Stimulated activated CD4-positive, alpha-beta T cell treated with anti-CD3 and anti-CD28 coated beads, Interleukin-1b, Interleukin-23, amount 100 ng/mL, for 24 hours (primary cell): ENCODE measurements around the gene UNC79.

Source experiments
- DNase-seq, 4 experiments: peaks; one replicate each; pipeline ENCODE4 v3.0.0-alpha.2; 2020; ENCODE audit warnings: low read depth in 4 of 4, low spot score in 1 of 4

UNC79 gene

DNA sequence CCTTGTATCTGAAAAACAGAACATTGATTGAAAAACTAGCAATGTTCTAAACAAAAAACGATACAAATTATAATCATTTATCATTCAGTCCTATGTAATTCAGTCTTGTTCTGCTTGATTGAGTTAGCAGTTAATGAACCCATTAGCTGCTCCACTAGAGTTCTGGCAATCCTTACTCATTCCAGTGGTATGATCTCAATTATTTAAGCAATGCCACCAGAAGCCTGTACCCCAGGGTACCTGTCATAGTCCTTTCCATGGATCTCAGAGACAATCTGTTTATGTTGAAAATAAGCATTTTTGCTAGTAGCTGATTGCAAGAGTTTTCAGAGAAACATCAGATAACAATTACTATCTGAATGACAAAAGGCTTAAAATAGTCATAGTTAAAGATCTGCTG lies 115.9 kb downstream of the UNC79 start:
- DNase-seq = no peak

DNA sequence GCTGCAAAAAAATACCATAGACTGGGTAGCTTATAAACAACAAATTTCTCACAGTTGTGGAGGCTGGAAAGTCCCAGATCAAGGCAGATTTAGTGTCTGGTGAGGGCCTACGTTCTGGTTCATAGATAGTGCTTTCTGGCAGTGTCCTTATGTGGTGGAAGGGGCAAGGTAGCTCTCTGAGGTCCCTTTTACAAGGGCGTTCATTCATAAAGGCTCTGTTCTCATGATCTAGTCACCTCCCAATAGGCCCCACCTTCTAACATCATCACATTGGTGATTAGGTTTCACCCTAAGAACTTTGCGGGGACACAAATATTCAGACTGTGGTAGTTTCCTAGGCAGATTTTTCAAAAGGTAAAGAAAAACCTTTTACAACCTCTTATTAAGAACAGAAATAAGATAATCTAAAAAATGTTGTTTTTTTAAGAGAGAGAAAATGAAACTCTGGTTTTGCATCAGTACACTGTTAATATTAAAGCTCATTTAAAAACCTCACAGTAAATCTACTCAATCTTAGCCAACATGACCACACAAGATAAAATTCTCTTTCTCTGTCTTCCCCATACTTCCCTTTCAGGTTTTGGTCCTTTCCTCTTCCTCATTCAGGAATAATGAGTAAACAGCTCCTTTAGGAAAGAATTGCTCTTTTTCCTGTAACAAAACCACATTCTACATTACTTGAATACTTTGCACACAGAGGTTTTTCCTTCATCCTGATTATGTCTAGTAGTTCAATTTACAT lies 117.5 kb downstream of the UNC79 start:
- DNase-seq = no peak

DNA sequence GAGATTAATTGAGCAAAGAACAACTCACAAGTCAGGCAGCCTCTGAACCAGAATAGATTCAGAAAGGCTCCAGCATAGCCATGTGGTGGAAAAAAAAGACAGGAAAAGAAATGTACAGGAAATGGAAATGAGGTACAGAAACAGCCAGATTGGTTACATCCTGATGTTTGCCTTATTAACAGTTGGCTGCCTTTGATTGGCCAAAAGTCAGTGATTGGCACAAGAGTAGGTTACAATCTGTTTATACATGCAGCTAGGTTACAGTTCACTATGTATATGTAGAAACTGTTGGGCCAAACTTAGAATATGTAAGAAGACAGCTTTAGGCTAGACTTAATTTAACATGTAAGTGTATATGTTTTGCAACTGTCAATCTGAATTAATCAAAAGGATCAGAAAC lies 118.9 kb downstream of the UNC79 start:
- no peak for DNase-seq

DNA sequence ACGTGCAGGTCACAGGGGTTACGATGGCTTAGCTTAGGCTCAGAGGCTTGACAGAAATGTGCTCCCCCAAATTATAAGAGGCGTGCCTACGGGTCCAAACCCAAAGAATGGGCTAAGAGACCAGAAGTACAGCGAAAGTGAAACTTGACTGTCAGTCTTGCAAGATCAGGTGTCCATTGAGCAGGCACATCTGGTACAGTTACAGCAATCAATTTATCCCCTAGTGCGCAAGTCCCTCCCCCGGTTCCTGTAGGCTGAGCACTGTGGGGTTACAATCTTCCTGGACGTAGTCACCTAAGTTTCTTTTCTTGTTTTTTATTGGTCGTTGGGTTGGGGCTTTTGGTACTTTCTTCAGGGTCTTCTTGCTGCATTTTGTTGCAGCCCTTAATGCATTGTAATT lies 134.2 kb downstream of the UNC79 start:
- no peak for DNase-seq

DNA sequence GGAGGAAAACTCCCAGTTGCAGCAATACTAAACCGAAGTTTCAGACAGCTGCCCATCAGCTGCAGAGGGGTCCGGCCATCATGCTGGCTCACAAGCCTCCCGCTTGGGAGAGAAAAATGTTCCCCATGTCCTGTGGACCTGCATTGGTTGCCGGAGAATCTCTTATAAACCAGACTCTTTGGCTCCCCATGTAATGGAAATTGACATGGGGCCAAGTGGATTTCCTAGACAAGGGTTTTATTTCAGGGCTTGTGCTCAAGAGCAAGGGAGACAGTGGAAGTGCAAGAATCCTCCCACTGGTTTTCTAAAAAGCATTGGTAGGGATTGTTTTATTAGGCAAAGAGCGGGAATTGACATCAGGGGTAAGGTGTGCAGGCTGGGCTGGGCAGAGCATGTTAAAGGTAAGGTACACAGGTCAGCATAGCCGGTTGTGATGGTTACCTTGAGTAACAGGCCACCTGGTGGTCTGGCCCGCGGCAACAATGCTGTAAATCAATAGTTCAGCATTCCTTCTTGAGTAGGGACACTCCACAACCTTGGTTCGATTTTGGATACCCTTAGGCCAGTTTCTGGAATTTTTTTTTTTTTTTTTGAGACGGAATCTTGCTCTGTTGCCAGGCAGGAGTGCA lies 135.4 kb downstream of the UNC79 start:
- DNase-seq = no peak

DNA sequence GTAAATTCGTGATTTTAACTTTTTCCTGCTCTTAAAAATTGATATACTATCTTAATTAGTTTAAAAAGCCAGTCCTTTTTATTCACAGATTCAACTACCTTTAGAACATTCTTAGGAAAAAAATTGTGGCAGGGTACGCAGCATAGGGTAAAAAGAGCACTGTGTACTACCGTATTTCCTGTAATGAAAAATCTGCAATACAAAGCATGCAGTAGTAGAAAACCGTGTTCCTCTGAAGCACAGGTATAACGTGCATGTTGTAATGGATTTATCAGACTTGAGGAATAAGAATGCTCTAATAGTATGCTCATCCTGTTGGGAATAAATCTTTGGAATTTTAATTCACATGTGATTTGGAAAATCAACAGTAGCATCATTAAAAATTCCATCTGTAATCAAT lies 140.5 kb downstream of the UNC79 start:
- no peak for DNase-seq

DNA sequence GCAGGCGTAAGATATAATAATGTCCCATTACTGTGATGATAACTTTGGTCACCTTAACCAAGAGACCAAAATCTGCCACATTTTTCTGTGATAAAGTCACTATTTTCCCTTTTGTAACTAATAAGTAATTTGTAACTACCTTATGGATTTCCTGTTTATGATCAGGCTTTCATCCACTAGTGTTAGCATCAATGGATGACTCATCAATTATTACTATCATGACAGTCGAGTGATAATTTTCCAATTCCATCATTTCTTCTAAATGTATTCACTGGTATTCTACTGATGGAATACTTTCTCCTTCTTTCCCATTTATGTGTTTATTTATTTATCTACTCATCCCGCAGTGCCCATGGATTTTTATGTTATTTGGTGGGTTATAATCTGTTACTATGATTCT lies 148.4 kb downstream of the UNC79 start:
- no peak for DNase-seq

DNA sequence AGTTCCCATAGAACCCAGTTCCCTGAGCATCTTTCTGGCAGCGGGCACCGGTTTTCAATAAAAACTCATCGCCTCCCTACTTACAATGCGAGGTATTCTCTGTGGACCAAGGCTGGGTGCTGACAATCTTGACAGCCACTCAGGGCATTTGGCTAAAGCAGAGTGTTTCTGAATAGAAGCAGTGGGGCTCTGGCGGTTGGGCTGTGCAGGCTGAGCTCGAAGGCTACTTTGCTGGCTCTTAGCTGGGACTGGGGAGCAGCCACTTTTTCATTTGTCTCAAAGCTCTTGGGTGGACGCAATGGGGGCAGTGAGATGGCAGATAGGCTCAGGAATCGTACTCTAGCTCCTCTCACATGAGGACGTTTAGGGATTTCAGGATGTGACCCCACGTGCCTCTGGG lies 151.8 kb downstream of the UNC79 start:
- no peak for DNase-seq

DNA sequence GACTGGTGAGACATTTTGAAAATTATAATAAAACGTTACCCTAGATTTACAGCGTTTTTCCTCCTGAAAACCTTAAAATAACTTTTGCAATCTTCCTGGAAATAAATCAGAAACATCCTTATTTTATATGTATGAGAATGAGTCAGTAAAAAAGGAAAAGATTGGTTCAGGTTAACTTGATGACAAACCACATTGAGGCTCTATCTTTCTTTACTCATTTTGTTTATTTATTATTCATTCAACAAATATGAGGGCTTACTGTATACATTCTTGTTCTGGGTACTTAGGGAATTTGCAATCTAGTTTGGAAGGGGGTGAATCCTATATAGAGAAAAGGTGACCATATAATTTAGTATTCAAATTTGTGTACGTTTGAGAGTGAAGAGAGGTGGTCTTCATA lies 156.6 kb downstream of the UNC79 start:
- DNase-seq = no peak

DNA sequence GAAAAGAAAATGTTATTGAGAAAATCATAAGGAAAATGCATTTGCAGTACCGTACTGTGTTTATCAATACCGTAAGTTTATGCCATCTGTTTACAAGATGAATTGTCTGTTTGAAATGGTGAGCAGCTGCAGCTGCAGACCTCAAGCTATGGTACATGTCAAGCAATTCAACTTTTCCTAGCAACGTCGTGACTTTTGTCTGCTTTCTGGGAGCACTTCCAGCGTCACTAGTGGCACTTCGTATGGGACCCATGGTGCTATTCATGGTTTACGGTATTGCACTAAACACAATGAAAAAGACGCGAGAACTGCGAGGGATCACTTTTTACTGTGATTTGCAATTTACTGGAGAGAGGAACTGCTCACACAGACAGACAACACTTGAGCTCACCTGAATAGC lies 160.8 kb downstream of the UNC79 start:
- DNase-seq = no peak

DNA sequence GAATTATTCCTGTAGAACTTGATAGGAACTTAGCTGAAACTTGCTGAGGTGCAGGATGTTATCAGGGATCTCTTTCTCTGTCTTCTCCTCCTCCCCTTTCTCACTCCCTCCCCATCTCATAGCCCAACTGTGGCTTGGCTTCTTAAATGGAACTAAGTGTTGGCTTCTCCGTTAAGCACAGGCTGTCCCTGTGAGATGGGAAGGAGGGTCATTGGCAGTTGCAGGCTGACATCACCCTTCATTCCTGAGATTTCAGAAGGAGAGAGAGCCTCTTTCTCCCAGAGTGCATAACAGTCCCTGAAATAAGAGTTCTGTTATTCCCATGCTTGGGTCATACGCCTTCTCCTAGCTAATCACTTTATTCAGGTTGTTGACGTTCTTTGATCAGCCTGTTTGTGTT lies 162.0 kb downstream of the UNC79 start:
- no peak for DNase-seq

DNA sequence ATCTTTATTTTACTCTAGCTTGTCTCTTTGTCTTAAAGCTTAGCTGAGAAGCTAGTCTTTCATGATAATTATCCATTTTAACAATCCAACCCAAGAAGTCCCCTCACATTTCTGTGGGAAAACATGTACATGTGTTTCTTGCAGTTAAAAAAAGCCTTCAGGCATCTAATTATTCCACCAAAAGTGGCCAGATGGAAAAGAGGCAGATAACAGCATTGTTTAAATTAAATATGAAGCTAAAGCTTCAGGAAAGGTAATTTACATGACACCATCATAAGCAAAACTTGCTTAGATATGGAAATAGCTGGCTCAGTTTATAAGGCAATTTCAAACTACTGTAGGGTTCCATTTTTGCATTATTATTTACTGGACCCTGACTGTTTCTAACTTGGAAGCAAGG lies 175.4 kb downstream of the UNC79 start:
- DNase-seq = no peak

DNA sequence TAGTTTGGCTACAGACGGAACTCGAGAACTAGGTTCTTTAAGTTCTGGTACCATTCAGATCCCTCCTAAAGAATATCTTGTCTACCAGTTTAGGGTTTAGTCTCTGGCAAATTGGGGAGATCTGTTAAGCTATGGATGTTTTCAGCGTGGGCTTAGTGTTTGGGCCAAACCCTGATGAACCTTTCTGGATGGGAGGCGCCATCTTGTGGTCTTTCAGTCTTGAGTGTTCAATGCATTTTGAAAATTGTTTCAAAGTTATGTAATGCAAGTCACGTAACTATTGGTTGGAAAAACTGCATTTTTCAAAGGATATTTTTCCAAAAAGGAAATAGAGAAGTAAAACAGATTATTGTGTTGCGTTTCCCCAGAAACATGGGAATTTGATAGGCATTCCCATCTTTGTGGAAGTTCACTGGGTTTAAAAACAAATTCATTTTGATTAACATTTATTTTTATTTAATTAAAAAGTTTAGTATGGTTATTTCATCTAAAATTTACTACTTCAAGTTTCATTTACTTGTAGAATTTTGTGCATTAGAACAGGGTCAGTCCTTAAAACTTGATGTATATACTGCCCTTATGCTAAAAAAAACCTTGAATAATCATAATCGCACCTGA lies 188.5 kb downstream of the UNC79 start:
- peak in 1 of 4 experiments; percentile 1 for DNase-seq

DNA sequence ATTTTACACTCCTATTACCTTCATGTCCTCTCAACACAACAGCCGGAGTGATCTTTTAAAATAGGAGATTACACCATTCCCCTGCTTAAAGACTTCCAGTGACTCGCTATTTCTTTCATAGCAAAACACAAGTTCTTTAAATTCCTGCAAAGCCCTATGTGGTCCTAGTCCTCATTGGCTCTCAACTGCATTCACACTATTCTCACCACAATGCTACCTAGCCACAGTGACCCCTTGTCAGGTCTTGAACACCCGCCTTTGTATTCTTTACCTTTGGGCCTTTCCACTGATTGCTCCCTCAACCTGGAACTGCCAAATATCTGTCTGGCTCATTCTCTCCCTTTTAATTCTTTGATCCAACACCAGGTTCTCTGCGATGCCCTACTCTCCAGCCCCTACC lies 197.3 kb downstream of the UNC79 start:
- DNase-seq = no peak

DNA sequence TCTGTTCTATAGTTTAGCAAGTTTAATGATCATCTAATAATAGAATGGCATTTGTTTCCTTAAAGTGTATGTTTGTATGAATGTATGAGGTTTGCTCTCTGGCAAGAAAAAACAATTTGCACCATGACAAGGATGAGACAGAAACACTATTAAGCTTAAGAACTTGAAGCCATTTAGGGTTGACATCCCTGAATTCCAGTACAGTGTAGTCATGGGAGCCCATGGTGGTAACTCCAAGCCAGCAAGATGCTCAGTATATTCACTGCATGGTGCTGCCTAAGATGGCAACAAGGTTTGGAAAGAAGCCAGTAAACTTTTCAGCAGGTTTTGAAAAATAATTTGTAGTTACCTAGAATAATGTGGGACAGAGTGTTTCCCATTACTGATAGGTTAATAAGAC lies 198.9 kb downstream of the UNC79 start:
- DNase-seq = no peak

DNA sequence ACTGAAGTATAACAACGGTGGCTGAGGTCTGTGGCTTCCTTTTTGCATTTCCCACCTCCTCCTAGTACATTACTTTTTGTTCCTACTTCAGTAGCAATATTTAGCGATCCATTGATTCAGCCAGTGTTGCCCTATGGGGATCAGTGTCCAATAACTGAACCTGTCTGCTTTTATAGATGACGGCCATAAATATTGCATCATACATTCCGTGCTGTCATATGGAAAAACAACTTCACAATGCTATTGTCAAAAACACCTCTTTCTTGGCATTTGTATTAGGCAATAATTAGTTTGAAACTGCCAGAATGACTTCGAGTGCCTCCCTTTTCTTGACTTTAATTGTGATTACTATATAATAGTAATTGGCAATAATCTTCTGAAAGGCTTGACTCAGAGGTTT lies 208.1 kb downstream of the UNC79 start:
- DNase-seq = no peak

DNA sequence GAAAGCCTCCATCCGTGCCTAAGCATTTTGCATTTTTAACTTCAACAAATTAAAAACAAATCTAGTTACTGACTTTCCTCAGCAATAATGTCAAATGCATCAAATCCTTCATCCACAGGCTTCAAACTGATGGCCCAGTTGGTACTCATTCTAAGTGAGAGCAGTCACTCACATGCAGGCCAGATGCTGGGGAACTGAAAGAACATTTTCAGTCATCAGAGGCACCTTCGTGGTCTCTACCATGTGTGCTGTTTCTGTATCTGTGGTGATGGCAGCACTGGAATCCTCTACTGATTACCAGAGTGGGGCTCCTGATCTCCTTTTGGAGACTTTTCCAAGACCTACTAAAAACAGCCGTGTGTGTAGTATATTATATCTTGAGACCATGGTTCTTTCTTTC lies 212.4 kb downstream of the UNC79 start:
- no peak for DNase-seq

DNA sequence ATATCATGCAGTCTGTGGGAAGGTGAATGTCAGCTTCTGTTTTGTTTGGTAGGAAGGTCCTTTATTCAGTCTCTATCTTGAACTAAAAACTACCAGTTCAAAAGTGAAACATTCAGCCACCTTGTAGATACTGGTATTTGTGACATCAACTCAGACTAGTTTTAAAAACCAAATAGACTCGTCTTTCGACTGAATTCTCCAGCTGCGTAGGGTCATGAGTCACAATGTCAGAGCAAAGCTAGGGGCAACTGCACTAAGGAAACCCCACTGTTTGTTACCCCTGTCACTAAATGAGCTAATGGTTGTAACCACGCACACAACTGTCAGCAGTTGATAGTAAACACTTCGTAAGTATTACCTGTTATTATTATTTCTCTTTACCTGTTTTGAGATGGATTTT lies 212.9 kb downstream of the UNC79 start:
- DNase-seq = no peak

DNA sequence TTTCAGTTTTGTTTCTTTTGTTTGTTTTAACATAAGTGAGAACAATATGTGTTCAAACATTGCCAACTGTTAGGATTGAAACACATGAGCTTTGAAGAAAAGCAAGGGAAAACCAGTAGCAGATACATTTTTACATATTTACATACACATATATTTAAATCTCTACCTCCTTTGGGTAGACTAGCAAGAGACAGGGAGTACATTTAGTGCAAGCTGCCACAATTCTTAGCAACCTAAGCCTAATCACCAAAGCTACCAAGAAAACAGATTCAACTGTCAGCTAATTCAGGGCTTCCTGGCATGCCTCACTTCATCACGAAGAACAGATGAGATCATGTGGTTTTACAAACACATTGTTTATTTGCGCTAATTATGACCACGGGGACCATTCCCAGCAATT lies 214.5 kb downstream of the UNC79 start:
- no peak for DNase-seq

DNA sequence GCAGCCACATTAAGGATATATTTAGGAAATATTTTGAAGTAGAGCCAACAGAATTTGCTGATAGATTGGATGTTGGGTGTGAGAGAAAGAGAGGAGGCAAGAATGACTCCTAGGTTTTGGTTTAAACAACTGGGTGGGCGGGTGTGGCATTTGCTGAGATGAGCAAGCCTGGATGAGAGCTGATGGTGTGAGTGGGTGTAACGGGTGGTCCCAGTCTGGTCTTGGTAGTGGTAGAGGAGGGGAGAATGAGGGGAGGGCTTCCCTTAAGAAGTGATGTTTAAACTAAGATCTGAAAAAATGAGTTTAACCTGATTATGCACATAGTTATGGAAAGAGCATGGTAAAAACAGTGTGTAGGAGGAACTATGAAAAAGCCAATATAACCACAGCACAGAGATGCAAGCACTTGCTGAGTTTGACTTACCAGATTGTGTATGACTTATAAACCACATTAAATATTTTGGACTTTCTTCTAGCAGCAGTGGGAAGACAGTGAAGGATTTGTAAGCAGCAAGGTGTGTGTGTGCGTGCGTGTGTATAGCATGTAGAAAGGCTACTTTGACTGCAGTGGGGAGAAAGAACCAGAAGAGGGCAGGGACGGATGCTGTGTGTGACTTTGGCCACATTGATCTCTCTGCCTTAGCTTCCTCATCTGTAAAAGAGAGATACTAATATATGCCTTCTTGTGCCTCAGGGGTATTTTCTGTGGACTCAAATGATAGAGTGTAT lies 217.9 kb downstream of the UNC79 start:
- peak in 1 of 4 experiments; percentile 12 for DNase-seq

DNA sequence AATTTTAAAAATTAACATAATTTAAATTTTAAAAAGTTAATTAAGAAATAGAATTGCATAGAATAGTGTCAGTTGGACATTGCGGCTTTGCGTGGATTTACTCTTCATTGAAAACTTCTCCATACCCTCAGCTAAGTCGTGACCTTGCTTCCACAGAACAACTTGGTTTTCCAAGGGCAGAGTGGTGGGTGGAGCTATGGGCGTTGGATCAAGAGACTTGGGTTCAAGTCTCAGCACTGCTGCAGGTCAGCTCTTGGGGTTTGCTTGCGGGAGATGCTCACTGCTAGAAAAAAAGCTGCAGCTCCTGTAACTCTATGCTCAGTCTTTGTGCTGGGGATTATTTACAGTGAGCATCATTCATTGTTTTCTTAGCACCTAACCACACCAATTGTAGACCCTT lies 223.9 kb downstream of the UNC79 start:
- no peak for DNase-seq
